Measurements from ENCODE around the gene MPRIP.

- TF ChIP-seq CTCF (IDR thresholded peaks at IDR 0.05) (no peak), EZH2 (IDR thresholded peaks at IDR 0.05; ENCODE audit: borderline replicate concordance, insufficient read depth, low read depth, low read length, poor library complexity, severe bottlenecking) (no peak)
Measured at GRCh38 chr17:17130077-17130844, 88.0 kb downstream of the MPRIP start.
